HPDE6-E6E7 (cell line): Measurements from ENCODE around the gene UNC45B.
A peak's percentile ranks its signal among the peaks of the same experiment; 100 is the strongest.
"Not testable (repeated sequence)": the region's sequence is repeated elsewhere in the genome, so short reads cannot be mapped to it uniquely, and the experiment has no call there.

Experiments used
- DNase-seq: peaks from one replicate; pipeline ENCODE4 v3.0.0; 2011; ENCODE audit warnings: missing footprints; ENCODE audit errors: extremely low spot score

Gene UNC45B, protein sequence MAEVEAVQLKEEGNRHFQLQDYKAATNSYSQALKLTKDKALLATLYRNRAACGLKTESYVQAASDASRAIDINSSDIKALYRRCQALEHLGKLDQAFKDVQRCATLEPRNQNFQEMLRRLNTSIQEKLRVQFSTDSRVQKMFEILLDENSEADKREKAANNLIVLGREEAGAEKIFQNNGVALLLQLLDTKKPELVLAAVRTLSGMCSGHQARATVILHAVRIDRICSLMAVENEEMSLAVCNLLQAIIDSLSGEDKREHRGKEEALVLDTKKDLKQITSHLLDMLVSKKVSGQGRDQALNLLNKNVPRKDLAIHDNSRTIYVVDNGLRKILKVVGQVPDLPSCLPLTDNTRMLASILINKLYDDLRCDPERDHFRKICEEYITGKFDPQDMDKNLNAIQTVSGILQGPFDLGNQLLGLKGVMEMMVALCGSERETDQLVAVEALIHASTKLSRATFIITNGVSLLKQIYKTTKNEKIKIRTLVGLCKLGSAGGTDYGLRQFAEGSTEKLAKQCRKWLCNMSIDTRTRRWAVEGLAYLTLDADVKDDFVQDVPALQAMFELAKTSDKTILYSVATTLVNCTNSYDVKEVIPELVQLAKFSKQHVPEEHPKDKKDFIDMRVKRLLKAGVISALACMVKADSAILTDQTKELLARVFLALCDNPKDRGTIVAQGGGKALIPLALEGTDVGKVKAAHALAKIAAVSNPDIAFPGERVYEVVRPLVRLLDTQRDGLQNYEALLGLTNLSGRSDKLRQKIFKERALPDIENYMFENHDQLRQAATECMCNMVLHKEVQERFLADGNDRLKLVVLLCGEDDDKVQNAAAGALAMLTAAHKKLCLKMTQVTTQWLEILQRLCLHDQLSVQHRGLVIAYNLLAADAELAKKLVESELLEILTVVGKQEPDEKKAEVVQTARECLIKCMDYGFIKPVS

DNA sequence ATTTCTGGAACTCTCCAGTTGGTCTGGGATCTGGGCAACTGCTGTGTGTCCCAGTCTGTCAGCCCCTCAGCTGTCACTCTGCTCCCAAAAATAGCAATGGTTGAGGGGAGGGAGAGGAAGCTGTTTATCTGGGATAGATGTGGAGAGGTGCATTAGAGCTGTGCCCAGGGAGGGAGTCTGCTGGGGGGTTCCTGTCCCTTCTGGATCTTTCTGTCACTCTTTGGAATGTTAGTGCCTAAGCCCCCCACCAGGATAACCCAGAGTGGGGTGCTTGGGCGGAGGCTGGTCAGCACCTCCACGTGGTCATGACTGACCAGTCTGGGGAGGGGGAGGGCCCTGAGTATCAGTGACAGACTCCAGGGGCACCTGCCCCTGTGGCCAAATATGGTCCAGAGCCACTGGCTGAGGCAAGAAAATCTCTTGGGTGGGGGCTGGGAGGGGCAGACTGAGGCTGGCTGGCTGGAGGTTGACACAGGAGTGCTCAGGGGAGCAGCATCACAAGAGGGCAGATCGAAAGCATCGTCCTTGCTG is at the start of gene UNC45B:
Gene UNC45B (plus strand): TSS at position 443 of the 531 bp plus-strand sequence. CDS start 447 bp downstream, outside the sequence.
- no peak for DNase-seq

DNA sequence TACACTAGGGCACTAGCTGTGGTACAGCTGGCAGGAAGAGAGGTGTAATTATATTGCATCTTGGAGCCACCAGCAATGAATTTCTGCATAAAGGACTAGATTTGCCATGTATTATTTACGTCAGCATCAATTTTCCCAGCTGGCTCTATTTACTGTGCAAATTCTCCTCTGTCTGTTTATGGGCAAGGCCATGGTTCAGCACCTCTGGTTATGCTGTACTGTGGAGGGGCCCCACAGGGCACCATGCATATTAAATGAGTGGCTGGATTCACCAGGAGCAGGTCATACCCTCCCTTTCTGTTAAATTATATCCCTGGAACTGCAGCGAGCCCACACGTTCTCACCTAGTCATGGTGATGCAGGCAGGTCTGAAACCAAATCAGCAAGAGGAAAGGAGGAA is 47.7 kb upstream of the UNC45B start:
- DNase-seq = no peak

DNA sequence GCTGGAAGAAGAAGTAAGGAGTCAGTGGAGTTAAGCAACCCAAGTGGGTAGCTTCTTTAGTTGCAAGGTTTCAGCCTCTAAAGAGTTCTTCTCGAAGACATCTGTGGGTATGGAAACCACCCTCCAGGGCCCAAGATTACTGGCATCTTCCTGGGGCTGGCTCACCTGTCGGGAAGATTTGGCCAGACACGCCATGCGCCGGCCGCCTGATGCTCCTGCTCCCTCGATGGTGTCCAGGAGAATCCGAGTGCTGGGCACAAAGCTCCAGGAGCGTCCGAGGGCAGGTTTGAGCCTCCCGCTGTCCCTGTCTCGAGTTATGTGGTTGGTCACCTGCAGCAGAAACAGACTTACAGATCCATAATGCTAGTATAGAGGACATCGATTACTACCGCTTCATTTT is 46.6 kb upstream of the UNC45B start:
- no peak for DNase-seq

DNA sequence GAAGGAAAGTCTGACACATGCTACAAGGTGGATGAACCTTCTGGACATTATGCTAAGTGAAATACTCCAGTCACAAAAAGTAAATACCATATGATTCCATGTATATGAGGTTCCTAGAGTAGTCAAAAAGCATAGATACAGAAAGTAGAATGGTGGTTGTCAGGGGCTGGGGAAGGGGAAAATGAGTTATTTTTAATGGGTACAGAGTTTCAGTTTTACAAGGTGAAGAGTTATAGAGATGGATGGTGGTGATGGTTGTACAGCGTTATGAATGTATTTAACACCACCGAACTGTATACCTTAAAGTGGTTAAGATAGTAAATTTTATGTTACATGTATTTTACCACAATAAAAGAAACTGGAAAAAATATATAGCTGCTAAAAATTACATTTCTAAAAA is 45.9 kb upstream of the UNC45B start:
- no peak for DNase-seq

DNA sequence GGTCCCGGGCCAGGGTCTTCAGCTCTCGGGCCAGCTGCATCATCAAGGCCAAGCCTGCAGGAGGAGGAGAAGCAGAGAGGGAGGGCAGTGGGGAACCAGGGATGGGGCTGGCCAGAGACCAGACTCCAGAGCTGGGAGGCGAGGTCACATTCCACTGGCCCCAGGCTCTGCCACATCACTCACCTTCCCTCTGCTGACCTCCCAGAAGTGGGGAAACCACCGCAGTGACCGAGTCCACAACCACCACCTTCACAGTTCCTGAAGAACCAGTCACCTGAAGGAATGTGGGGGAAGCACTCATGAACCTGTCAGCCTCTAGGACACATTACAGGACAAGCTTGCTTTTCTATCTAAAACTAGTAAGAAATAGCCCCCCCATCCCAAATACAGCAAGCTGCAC is 44.3 kb upstream of the UNC45B start:
- DNase-seq = no peak

DNA sequence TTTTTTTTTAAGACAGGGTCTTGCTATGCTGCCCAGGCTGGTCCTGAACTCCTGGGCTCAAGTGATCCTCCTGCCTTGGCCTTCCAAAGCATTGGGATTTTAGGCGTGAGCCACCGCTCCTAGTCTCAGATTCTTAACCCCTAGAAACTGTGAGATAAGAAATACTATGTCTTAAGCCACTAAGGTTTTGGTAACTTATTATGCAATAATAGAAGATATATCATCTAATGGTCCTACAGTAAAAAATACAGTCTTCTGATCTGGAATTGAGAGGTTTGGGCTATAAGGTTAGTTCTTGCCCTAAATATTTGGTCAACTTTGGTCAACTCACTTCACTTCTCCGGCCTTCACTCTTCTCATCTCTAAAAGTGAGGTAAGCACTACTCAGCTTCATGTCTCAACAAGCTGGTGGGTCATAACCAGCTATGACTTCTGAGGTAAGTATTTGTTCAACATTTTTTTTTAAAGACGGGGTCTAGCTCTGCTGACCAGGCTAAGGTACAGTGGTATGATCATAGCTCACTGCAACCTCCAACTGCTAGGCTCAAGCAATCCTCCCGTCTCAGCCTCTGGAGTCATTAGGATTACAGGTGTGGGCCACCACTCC is 42.7 kb upstream of the UNC45B start:
- DNase-seq = no peak

DNA sequence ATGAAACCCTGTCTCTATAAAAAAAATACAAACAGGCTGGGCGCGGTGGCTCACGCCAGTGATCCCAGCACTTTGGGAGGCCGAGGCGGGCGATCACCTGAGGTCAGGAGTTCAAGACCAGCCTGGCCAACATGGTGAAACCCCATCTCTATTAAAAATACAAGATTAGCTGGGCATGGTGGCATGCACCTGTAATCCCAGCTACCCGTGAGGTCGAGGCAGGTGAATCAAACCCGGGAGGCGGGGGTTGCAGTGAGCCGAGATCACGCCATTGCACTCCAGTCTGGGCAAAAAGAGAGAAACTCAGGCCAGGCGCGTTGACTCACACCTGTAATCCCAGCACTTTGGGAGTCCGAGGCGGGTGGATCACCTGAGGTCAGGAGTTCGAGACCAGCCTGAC is 36.8 kb upstream of the UNC45B start:
- not testable (repeated sequence) for DNase-seq

DNA sequence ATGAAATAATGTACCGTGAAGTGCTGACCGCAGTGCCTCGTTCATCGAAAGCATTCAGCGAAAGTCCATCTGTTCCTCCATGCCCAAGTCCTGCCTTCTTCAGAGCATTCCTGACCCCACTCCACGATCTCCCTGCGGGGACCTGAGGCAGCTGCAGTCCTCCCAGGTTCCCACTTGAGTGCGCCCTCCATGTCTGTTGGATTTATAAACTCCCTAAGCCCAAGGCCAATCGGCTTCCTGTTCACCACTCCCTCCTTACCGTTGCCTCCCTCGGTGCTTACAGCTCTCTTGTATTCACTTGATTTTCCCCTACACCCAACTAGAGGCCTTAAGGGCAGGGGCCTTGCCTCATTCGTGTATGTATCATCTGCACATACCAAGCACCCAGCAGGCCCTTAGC is 30.8 kb upstream of the UNC45B start:
- no peak for DNase-seq

DNA sequence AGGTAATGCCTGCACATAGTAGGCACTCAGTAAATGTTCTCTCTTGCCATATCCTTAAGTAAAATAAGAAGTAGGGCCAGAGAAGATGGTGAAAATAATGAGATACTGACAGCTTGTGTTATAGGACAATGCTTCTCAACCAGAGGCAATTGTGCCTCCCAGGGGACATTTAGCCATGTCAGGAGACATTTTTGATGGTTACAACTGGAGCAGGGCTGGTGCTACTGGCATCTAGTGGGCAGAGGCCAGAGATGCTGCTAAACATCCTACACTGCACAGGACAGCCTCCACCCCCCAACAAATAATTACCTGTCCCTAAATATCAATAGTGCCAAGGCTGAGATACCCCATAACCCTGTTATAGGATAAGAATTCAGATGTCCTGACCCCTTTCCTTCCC is 29.6 kb upstream of the UNC45B start:
- DNase-seq = no peak

DNA sequence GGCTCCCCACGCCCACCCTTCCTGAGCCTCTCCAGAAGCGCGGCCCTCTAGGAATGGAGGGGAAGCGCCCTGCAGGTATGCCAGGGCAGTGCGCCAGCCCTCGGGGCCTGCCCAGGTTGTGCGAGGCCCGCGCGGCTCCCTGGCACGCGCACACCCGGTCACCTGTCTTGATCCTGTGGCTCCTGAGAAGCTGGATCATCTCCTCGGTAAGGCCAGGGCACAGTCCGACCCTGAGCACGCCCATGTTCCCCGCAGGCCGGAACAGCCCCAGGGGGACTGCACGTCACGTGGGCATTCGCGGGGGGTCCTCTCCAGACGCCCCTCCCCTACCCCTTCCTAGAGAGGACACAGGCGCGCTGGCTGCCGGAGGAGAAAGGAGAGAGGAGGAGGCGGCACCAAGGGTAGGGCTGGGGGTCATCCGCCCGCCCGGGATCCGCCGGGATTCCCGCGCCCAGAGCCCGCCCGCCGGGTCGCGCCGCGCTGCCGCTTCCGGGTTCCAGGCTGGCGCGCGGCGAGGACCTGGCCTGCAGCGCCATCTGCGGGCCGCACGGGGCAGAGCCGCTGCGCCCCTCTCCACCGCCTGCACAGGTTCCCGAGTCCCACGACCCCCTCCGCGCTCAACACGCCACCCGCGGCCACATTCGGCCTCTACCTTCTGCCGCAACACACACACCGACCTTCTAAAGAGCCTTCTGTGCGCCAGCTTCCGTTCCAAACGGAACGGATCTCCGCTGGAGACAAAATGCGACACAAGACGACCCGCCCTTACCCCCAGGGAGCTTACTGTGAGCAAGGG is 28.0 kb upstream of the UNC45B start, which contains the start of gene RAD51D:
Gene RAD51D (minus strand): TSS at position 491 of the 796 bp plus-strand sequence. CDS start 247 bp downstream, at position 244.
- DNase-seq = peak; percentile 68

DNA sequence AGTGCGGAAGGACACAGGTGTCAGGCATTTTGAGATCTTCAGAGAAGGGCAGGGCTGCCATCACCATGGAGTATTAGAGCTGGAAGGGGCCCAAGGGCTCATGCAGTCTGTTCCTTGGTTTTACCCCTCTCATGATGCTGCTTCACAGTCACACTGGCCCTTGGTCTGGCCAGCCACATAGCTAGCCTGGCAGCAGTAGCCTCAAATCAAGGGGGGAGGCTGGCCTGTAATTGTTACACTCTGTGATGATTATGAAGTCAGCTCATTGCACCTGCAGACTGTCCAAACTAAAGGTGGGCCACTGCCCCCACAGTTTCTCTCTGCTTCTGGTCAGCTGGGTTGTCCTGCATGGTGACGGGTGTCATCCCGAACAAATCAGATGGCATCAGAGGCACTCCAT is 26.3 kb upstream of the UNC45B start, which contains the start of gene FNDC8:
Gene FNDC8 (plus strand): TSS at position 301 of the 400 bp plus-strand sequence. CDS start 79 bp downstream, at position 380.
- DNase-seq = no peak

DNA sequence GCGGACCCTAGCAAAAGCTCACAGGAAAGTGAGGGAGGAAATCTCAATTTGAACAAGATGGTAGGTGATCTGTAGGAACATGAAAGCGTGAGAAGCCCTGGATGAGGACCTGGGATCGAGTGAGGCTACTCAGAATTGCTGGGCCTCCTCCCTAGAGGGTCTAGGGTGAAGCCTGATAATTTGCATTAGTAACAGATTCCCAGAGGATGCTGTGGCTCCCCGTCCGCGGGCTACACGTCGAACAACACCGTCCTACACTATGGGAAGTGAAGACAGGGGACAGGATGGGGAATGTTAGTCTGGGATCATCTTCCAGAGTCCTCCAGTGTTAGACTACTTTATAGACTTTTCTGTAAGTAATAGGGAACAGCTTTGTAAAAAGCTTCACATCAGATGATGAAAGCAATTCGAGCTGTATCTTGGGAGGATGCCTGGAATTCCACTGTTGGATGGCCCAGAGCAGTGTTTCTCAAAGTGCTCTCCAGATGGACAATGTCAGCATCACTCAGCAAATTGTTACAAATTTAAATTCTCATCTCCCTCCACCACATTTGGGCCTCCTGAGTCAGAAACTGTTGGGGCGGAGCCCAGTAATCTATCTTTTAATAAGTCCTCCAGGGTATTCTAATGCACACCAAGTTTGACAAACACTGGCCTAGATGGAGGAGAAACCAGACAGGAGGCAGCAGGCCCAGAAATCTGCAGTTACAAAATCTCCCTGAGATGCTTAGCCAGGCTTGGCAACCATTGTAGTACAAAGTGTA is 19.7 kb upstream of the UNC45B start:
- DNase-seq = no peak

DNA sequence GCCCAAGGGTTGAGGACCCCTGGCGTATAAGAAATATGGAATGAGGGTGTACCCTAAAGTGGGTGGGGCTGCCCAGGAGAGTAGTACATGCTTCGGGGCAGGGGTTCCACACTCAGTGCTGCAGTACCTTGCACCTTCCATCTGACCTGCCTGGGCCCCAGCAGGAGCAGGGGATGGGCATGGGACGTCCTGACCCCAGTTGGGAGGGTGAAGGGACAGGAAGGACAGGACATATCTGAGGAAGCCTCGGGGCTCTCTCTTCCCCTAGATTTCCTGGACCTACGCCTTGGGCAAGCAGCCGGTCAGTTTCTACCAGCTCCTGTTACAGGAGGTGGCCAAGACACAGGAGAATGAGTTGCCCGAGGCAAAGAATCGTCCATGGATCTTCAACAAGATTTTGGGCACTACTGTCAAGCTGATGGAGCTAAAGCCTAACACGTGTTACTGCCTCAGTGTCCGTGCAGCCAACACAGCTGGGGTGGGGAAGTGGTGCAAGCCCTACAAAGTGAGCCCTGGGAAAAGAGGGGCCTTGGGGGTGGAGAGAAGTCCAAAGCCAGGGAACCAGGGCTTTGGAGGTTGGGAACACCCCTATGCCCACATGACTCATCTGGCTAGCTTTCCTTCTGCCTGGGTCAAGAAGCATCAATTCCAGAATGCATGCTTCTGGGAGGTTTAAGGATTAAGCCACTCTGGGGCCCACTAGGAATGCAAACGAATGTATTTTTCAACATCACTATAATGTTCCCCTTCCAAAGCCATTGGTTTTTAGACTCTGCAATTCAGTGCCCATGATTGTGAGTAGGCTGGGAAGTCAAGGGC is 18.3 kb upstream of the UNC45B start:
- DNase-seq = no peak

DNA sequence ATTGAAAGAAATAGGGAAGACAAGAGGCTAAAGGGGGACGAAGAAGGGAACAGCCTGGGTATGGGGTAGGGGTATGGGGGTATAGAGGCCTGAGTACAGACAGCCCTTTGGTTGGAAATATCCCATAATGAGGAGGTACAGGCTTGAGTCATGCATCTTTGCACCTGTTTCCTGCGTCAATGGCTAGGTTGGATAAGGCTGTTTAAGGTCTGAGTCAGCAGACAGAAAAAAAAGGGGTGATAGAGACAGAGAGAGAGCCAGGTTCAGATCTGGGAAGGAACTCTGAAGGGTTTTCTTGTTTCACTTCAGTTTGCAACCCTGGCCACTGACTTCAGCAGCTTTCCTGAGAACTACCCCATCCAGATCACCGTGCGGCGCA is 17.7 kb upstream of the UNC45B start:
- no peak for DNase-seq

DNA sequence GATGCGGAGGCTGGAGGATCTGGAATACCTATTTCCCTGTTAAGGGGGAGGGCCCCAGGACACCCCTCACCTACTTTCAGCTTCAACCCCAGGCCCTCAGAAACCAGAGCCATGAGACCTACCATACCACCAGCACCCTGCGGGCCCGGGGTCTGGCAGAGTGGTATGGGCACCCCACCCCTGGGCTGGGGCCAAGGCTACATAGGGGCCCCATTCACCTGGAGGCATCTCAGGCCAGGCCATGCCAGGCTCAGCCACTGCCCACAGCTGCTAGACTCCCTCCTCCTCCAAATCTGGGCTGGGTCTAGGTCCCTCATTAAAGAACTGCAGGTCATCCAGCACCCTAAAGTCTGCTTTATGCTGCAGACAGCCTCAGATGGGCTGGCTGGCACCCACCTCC is 17.2 kb upstream of the UNC45B start:
- DNase-seq = no peak

DNA sequence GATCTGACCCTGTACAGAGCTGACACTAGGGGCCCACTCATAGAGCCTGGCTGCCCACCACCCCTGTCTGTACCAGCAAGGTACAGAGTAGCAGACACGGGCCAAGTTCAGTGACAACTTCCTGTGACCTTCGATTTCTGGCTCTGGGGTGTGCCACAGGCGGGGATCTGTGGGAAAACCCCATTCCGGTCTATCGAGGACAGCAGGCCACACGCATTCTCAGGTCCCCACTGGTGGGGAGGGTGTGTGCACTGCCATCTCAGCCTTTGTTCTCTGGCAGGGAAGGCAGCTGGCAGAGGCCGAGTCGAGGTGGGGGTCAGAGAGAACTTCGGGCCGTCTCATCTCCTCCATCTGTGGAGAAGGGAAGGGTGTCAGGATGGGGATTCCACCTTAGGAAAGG is 15.5 kb upstream of the UNC45B start:
- DNase-seq = no peak

DNA sequence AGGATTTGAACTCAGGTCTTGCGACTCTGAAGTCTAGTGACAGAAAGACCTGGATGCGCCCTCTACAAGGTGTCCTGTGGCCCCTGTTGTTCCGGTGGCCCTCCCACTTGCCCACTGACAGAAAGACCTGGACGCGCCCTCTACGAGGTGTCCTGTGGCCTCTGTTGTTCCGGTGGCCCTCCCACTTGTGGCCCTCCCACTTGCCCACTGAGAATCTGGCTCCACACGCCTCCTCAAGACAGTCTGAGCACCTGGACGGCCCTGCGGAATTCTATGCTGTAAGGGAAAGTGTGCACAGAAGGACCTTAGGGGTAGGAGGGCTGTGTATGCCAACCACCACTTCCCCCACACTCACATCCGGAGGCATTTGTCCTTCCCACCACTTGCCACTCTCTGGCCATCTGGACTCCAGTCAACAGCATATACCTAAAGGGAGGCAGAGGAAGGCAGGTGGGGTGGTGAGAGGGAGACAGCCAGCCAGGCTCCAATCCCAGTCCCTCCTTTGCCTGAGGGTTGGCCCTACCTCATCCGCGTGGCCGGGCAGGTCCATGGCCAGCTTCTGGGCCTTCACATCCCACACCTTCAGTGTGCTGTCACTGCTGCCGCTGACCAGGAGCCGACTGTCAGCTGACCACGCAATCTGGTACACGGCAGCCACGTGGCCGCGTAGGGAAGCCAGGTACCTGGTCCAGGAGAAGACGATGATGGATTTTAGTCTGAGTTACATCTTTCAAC is 14.6 kb upstream of the UNC45B start:
- no peak for DNase-seq

DNA sequence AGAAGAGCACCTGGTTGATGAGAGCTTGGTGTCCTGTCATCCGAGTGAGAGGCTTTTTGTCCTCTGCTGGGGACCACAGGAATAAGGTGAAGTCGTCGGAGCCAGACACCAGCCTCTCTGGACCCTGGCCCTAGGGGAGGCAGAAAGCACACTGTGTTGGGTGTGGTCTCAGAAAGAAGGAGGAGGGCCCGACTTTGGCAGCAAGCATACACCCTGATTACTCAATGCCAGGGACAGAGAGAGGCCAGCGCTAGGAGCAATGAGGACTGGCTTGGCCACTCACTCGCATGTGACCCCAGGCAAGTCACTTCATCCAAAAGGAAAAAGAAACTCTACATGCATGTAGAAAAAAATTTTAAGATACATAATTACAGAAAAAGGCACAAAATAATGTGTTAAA is 12.3 kb upstream of the UNC45B start:
- DNase-seq = no peak

DNA sequence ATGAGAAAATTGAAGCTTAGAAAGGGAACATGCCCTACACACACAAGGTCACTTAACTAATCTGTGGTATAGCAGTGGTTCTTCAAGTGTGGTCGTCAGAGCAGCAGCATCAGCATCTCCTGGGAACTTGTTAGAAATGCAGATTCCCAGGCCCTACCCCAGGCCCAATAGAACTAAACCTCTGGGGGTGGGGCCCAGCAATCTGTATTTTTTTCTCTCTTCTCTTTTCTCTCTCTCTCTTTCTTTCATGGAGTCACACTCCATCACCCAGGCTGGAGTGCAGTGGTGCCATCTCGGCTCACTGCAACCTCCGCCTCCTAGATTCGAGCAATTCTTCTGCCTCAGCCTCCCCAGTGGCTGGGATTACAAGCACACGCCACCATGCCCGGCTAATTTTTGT is 9.4 kb upstream of the UNC45B start:
- no peak for DNase-seq
